ENCODE measurements around the gene LHX1. TPM values are rescaled to one million over a fixed set of nuclear protein-coding genes. Genes with fewer than 3 reads are reported as not detected.

The LHX1 gene
- total RNA-seq, 4 donors from 2014 or later = not detected

- no peak for TF ChIP-seq CTCF (IDR thresholded peaks at IDR 0.05; ENCODE audit: low read depth)
Observed at GRCh38 chr17:36993227-36993626, 56.0 kb downstream of the LHX1 start.

Small RNA genes within 50 kb of the gene (small RNA-seq; reads per million reads assigned to genes)
- gene AC243773.2 = not detected

Other genes with a start within 250 kb of the LHX1 start
- gene AATF, start 11.5 kb downstream of the LHX1 start, total RNA-seq = 10 to 100 TPM; 25.3 to 38.3 (median 29.1) TPM

All from subcutaneous adipose tissue (tissue), 4 donors.